GM12875 (cell line): ENCODE data around the gene BID.

Experiments used
- H3K4me3 ChIP-seq: one replicate; pipeline ENCODE4 v1.5.1; 2011; ENCODE audit warnings: low read depth, low read length, control low read depth
- TF ChIP-seq, protein P1 (sequence below): IDR thresholded peaks from 2 replicates; pipeline ENCODE4 v1.5.1; 2011; ENCODE audit warnings: low read depth, mild to moderate bottlenecking, control low read depth, inconsistent platforms, low read length, moderate library complexity, borderline replicate concordance; ENCODE audit not compliant: insufficient read depth

The BID gene

DNA sequence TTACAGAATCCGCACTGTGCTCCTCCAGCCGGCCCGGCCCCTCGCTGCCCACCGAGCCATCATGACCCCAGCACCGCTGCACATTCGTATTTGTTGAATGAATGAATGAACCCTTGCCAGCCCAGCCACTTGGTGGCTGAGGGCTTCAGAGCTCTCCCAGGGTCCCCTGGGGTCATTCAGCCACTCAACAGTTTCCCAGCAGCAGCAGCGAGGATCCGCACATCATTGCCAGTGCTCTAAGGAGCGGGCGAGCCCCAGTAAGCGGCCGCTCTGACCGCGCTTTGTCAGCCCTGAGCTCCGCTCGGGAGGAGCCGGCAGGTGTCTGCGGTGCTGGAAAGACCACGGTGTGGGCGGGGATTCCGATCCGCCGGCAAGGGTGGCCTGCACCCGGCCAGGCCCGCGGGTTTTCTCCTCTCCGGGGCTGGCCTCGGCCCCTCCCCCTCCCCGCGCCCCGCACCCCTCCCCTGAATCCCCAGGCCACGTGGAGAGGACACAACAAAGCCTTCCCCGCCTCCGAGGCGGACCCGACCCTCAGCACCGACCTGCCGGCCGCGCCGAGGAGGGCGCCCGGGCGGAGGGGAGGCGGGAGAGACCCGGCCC lies 563 bp downstream of the BID start:
- TF ChIP-seq, protein P1, sequence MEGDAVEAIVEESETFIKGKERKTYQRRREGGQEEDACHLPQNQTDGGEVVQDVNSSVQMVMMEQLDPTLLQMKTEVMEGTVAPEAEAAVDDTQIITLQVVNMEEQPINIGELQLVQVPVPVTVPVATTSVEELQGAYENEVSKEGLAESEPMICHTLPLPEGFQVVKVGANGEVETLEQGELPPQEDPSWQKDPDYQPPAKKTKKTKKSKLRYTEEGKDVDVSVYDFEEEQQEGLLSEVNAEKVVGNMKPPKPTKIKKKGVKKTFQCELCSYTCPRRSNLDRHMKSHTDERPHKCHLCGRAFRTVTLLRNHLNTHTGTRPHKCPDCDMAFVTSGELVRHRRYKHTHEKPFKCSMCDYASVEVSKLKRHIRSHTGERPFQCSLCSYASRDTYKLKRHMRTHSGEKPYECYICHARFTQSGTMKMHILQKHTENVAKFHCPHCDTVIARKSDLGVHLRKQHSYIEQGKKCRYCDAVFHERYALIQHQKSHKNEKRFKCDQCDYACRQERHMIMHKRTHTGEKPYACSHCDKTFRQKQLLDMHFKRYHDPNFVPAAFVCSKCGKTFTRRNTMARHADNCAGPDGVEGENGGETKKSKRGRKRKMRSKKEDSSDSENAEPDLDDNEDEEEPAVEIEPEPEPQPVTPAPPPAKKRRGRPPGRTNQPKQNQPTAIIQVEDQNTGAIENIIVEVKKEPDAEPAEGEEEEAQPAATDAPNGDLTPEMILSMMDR: no peak
- H3K4me3 ChIP-seq: peak overlapping the region; percentile 90

DNA sequence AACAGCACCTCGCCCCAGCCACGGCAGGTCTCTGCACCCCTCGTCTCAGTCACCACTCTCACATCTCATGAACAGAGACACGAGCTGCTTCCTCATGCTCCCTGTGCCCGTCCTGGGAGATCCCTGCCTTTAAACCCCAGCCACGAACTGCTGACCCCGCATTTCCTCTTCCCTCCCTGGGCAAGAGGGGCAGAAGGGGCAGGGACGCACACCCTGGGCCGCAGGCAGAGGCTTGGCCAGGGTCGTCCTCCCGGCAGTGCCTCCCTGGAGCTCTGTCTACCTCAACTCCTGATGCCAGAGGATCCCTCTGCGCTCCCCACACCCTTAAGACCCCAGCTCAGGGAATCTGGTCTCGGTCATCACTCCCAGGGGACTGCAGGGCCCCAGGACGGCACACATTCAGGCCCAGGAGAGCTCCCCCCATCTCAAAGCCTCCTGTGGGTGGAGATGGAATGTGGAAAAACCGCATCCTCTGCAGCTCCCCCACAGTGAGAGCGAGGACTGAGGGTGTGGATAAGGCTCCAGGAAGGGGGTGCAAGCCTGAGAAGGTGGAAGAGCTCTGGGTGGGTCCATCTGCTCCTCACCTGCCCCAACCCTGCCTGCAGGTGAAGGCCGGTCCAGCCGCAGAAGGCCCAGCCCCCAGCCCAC lies 1.2 kb downstream of the BID start:
- TF ChIP-seq, protein P1: no peak

DNA sequence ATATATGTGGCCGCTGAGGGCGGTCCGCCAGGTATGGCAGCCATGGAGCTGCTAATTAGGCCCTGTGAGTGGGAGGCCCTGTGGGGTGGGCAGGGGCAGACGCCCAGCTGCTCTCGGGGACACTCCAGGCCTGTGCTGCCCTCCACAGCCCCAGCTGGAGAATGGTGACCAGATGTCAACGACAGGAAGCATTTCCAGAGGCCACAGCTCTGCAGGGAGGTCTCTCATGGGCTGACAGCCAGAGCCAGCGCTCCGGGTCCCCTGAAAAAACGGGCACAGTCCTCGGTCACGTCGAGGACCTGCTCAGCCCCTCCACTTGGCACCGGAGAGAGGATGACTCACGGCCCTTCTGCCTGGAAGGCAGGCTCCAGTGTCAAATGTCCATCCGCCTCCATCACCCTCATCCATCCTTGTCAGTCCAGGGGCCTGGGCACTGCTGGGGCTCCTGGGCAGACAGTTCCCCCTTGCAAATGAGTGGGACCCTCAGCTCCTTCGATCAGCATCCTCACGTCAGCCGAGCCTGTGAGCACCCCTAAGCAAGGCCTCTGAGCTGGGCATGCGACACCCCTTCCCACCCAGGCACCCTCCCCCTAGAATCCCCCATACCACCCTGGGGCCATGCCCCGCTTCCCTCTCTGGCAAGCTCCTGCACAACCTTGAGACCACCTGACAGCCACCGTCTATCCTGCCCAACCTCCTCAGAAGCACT lies 1.9 kb downstream of the BID start:
- TF ChIP-seq, protein P1: no peak
- peak overlapping the region; percentile 90 for H3K4me3 ChIP-seq

More for the DNA sequence above, 1.2 kb downstream of the BID start:
- H3K4me3 ChIP-seq: peak overlapping the region; percentile 90

DNA sequence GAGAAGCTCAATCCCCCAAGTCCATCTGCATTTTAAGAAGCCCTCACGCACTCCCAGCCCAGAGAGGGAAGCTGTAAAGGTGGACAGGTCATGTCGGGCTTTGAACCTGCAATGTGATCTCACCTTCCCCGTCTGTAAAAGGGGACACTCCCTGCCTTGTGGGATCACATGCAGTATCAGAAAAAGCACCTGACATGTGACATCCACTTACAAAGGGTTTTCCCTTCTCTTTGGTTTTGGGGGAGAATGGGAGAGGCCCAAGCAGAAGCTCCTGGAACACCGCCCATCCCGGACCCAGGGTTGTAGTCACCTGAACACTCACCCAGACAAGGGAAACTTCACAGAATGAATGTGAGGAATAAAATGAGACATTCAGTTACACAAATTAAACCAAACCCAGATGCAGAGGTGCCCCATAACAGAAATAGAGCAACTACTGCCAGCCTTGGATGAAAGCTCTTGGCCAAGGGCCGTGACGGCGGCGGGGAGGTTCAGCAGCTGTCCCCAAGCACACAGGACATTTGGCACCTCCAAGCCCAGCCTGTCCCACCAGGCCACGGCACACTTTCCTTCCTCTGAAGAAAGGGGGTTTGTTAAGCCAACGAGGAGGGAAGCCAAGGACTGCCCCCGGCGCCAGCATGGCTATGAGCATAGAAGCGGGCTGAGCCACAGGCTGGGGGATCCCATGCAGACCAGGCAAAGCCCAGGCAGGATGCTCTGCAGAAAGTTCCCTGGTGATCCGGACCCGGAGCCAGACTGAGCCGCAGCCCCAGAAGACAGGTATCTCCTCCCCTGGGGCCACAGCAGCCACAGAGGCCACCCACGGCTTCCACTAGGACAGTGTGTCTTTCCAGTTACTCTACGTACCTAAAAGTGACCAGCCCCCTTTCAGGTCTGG lies 3.8 kb downstream of the BID start:
- TF ChIP-seq, protein P1: no peak

DNA sequence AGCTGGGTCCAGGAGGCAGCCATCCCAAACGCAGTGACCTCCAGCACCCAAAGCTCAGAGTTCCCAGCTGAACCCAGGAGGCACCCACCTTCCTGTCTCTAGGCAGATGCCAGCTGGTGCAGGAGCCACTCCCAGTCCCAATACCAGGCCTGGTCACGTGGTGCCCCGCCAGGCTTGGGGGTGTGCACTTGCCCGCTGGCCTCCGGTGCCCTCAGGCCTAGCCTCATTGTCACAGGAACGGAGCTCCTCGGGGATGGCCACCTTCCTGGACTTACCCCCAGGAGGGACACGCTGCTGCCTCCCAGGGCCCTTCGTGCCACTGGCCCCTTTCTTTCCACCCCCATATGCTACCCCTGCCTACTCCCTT lies 4.6 kb downstream of the BID start:
- TF ChIP-seq, protein P1: no peak
- H3K4me3 ChIP-seq: no peak overlapping the region

More for the DNA sequence above, 3.8 kb downstream of the BID start:
- peak overlapping the region; percentile 41 for H3K4me3 ChIP-seq

DNA sequence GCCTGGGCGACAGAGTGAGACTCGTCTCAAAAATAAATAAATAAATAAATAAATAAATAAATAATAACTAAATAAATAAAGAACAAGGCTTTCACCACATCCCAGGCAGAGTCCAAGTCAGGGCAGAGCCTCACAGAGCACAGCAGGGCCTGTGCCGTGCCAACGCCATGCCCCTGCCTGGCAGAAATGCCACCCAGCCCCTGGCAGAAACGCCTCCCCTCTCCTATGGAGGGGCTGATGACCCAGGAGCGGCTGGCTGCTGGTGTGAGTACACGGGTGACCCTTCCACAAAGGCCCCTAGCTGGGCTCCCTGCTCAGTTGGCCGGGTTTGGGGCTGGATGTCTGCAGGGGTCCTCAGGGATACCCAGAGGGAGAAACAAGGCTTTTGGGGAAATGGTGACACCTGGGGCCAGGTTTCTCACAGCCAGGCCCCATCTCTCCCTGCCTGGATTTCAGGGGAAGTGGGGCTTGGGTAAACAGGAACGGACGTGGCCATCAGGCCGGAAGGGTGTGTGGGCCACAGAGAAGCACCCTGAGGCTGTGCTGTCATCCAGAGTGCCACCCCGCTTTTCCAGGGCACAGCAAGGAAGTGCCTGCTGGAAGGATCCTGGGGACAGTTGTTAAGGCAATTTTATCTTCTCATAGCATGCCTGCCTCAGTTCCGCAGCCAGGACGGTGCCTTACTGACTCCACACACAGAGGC lies 5.1 kb downstream of the BID start:
- H3K4me3 ChIP-seq: no peak overlapping the region

More for the DNA sequence above, 5.1 kb downstream of the BID start:
- TF ChIP-seq, protein P1: no peak
